ENCODE results near the gene CREB3L2. TPM values are rescaled to one million over a fixed set of nuclear protein-coding genes. Genes with fewer than 3 reads are reported as not detected.

CREB3L2 gene
- total and polyA plus RNA-seq, 2 of the 4 experiments (the other 2 are of a cell fraction), result 42.3 to 57.9 TPM

DNA sequence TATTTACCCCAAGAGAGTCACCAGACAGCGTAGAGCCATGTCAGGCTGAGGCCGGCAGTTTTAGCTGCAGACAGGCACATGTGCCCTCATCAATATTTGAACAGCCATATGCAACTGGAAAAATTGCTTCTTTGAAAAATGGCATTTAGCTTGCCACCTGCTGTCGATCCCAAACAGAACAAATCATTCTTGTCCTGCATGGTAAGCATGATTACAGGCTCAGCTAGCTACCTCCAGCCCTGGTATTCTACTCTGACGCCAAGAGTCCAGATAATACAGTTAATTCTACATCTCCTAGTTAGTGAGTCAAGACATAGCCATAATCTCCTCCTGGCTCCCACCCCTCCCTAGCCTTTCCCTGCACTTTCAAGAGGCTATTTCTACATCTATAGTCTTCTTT, 7.7 kb downstream of the CREB3L2 start:
- Histone ChIP-seq H3K79me1 (ENCODE audit: low read depth in 1 of 2, low read length in 2 of 2) (peaks cover 11 to 56% of the 10 kb centered on the region in 2 experiments; a peak in 3 of 4 replicates), H3K27me3 (ENCODE audit: control insufficient read depth, insufficient read depth, low read length) (no peaks in the 10 kb centered on the region), H2BK20ac (ENCODE audit: low read depth, low read length) (no peak overlapping the region), H3K9ac (ENCODE audit: low read depth, low read length) (no peak overlapping the region), H3K14ac (replicated peaks; ENCODE audit: low read depth, low read length) (no peak overlapping the region), H2BK120ac (ENCODE audit: low read depth, low read length) (0 out of 2 replicates have a peak overlapping the region, but pooled peaks have one; percentile 17), H3K36me3 (ENCODE audit: control insufficient read depth, insufficient read depth, low read length) (peaks cover 3% of the 10 kb centered on the region; the same call in 1 of the 2 replicates), H4K8ac (ENCODE audit: low read depth in 2 of 2, low read length in 2 of 2) (no peak overlapping the region), H2AFZ (replicated peaks; ENCODE audit: low read length, poor library complexity) (no peak overlapping the region), H3K27ac (ENCODE audit: insufficient read depth, low read length) (peak overlapping the region; percentile 37; the same call in 1 of the 2 replicates), H3K23ac (ENCODE audit: low read depth, low read length) (peak overlapping the region; percentile 39), H4K5ac (ENCODE audit: low read depth, low read length) (no peak overlapping the region), H3K9me1 (ENCODE audit: insufficient read depth, low read length) (peaks cover 22% of the 10 kb centered on the region), H3K9me3 (ENCODE audit: control insufficient read depth, insufficient read depth, low read length) (no peaks in the 10 kb centered on the region), H4K20me1 (ENCODE audit: insufficient read depth, low read length) (peaks cover 51% of the 10 kb centered on the region), H3K18ac (ENCODE audit: low read depth, low read length) (peak overlapping the region; percentile 12; the same call in 1 of the 2 replicates), H4K91ac (ENCODE audit: insufficient read depth, low read depth, low read length) (no peak overlapping the region), H2BK5ac (ENCODE audit: low read depth, low read length, poor library complexity, severe bottlenecking) (peak overlapping the region; percentile 56), H3K4me3 (ENCODE audit: insufficient read depth, low read depth, low read length) (no peak overlapping the region), H3K4me2 (ENCODE audit: low read depth, low read length) (no peak overlapping the region), H3K4me1 (ENCODE audit: control insufficient read depth, insufficient read depth, low read length) (peaks cover 21% of the 10 kb centered on the region), H2AK5ac (ENCODE audit: low read depth, low read length) (peak overlapping the region; percentile 34; the same call in 1 of the 2 replicates), H3K4ac (ENCODE audit: low read depth, low read length) (no peak overlapping the region), H2AK9ac (replicated peaks; ENCODE audit: low read depth, low read length, poor library complexity) (no peak overlapping the region), H3K56ac (ENCODE audit: extremely low read depth, insufficient read depth, low read length) (no peak overlapping the region), H2BK15ac (ENCODE audit: low read depth, low read length) (no peak overlapping the region)
- dilution Hi-C loops (cut with HindIII; ENCODE audit: low sequenced_read_pairs, unreplicated experiment), result loop anchor here (10.0 kb wide), 1 partner anchor 69 kb away; no protein-coding TSS in a partner anchor
- ChIA-PET CTCF (interaction anchor here (0.6 kb wide), 1 partner anchor 91 kb away, joined by 4 read pairs; no protein-coding TSS in a partner anchor), POLR2A (ENCODE audit: unreplicated experiment) (no interaction called here)
- 100% methylated on average over 3 of the region's 4 CpGs; no CpG with 5 or more reads in 1 of the 2 experiments for WGBS, 2 experiments (ENCODE audit: extremely low coverage in 2 of 2, insufficient read length in 1 of 2)
- no TSS peak for BruUV-seq (replicated peaks)
- in situ Hi-C loops (cut with MboI; ENCODE audit: low sequenced_read_pairs), result loop anchor here (5.0 to 25.0 kb wide), 2 partner anchors 52 to 857 kb away; no protein-coding TSS in a partner anchor
- no peak for ATAC-seq (ENCODE audit: low read depth)
- intact Hi-C loops (cut with micrococcal nuclease), result loop anchor here (5.0 kb wide), 1 partner anchor 52 kb away; no protein-coding TSS in a partner anchor
- no peak for DNase-seq
- no peak for TF ChIP-seq MXI1 (IDR thresholded peaks at IDR 0.05; ENCODE audit: borderline replicate concordance, low read depth, low read length)
- no peak for TF ChIP-seq BHLHE40 (IDR thresholded peaks at IDR 0.05; ENCODE audit: low read depth, low read length)
- TF ChIP-seq RCOR1 (IDR thresholded peaks at IDR 0.05; ENCODE audit: insufficient replicate concordance, low read length), result no peak
- TF ChIP-seq CEBPB (IDR thresholded peaks at IDR 0.05; ENCODE audit: low read depth, low read length), result no peak
- no peak for TF ChIP-seq CHD1 (IDR thresholded peaks at IDR 0.05; ENCODE audit: low read depth, low read length)
- no peak for TF ChIP-seq RFX5 (IDR thresholded peaks at IDR 0.05; ENCODE audit: low read depth, low read length)
- no peak for TF ChIP-seq MAFK (IDR thresholded peaks at IDR 0.05; ENCODE audit: low read depth, low read length)
- TF ChIP-seq, protein P1, sequence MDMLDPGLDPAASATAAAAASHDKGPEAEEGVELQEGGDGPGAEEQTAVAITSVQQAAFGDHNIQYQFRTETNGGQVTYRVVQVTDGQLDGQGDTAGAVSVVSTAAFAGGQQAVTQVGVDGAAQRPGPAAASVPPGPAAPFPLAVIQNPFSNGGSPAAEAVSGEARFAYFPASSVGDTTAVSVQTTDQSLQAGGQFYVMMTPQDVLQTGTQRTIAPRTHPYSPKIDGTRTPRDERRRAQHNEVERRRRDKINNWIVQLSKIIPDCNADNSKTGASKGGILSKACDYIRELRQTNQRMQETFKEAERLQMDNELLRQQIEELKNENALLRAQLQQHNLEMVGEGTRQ (IDR thresholded peaks at IDR 0.05; ENCODE audit: low read depth, low read length), result no peak
- no peak for TF ChIP-seq NFE2L2 (IDR thresholded peaks at IDR 0.05; ENCODE audit: low read depth, low read length)
- no peak for TF ChIP-seq RAD21 (IDR thresholded peaks at IDR 0.05; ENCODE audit: low read length)
- TF ChIP-seq, protein P2, sequence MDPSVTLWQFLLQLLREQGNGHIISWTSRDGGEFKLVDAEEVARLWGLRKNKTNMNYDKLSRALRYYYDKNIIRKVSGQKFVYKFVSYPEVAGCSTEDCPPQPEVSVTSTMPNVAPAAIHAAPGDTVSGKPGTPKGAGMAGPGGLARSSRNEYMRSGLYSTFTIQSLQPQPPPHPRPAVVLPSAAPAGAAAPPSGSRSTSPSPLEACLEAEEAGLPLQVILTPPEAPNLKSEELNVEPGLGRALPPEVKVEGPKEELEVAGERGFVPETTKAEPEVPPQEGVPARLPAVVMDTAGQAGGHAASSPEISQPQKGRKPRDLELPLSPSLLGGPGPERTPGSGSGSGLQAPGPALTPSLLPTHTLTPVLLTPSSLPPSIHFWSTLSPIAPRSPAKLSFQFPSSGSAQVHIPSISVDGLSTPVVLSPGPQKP (IDR thresholded peaks at IDR 0.05; ENCODE audit: borderline replicate concordance, low read depth, low read length), result no peak
- TF ChIP-seq, protein P3, sequence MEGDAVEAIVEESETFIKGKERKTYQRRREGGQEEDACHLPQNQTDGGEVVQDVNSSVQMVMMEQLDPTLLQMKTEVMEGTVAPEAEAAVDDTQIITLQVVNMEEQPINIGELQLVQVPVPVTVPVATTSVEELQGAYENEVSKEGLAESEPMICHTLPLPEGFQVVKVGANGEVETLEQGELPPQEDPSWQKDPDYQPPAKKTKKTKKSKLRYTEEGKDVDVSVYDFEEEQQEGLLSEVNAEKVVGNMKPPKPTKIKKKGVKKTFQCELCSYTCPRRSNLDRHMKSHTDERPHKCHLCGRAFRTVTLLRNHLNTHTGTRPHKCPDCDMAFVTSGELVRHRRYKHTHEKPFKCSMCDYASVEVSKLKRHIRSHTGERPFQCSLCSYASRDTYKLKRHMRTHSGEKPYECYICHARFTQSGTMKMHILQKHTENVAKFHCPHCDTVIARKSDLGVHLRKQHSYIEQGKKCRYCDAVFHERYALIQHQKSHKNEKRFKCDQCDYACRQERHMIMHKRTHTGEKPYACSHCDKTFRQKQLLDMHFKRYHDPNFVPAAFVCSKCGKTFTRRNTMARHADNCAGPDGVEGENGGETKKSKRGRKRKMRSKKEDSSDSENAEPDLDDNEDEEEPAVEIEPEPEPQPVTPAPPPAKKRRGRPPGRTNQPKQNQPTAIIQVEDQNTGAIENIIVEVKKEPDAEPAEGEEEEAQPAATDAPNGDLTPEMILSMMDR (conservative IDR thresholded peaks at IDR 0.05; ENCODE audit: low read depth, low read length), result no peak
- no peak for TF ChIP-seq POLR2A (IDR thresholded peaks at IDR 0.05; ENCODE audit: low read depth, low read length)
- no peak for TF ChIP-seq FOS (IDR thresholded peaks at IDR 0.05; ENCODE audit: low read depth, low read length)
- no peak for TF ChIP-seq MAZ (IDR thresholded peaks at IDR 0.05; ENCODE audit: borderline replicate concordance, low read depth, low read length)
- TF ChIP-seq SMC3 (IDR thresholded peaks at IDR 0.05; ENCODE audit: low read depth, low read length), result no peak
